ENCODE results near the gene EDIL3.

The EDIL3 gene

DNA sequence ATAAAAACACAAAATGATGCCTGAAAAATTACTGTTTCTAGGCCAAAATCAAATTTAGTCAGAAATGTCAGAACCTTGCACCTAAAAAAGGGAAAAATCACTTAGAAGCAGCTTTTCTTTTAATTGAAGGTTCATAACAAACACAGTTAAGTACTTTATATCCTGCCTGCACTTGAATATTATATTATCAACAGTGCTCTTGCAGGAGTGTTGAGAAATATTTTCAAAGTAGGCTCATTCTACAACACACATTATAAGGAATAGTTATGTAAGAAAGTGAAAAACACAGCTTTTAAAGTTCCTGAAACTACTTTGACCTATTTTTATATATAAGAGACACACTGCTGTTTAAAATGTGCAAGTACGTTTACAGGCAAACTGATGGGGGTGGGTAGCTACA is 8.3 kb downstream of the EDIL3 start:
- H2AFZ ChIP-seq (ENCODE audit: low read depth, low read length): no peak overlapping the region
- no peak overlapping the region for H3K4me2 ChIP-seq (ENCODE audit: low read length)
- H3K27me3 ChIP-seq (ENCODE audit: low read depth, low read length): no peaks in the 10 kb centered on the region
- no peak overlapping the region for H3K9ac ChIP-seq (ENCODE audit: low read length)
- no peaks in the 10 kb centered on the region for H3K9me3 ChIP-seq (ENCODE audit: insufficient read depth, low read length)
- no peak overlapping the region for H3K27ac ChIP-seq (ENCODE audit: low read length)
- no peak for TF ChIP-seq EZH2phosphoT487 (IDR thresholded peaks at IDR 0.05; ENCODE audit: low read depth)
- no peak for TF ChIP-seq CTCF (IDR thresholded peaks at IDR 0.05; ENCODE audit: low read depth, low read length)
- no peaks in the 10 kb centered on the region for H3K4me1 ChIP-seq (ENCODE audit: low read length)
- H3K36me3 ChIP-seq (replicated peaks; ENCODE audit: low read depth, low read length): no peaks in the 10 kb centered on the region
- no peaks in the 10 kb centered on the region for H4K20me1 ChIP-seq (ENCODE audit: insufficient read depth, low read length)
- no peak overlapping the region for H3K4me3 ChIP-seq (ENCODE audit: low read length)
- H3K79me2 ChIP-seq (ENCODE audit: low read length): no peaks in the 10 kb centered on the region

GRCh38 chr5:84374568-84374967 is 10.1 kb downstream of the EDIL3 start:
- Histone ChIP-seq H3K4me3 (ENCODE audit: low read length) (no peak overlapping the region), H3K4me2 (ENCODE audit: low read length) (no peak overlapping the region), H3K4me1 (ENCODE audit: low read length) (no peaks in the 10 kb centered on the region), H3K27ac (ENCODE audit: low read length) (no peak overlapping the region), H3K27me3 (ENCODE audit: low read depth, low read length) (no peaks in the 10 kb centered on the region), H2AFZ (ENCODE audit: low read depth, low read length) (no peak overlapping the region), H3K9ac (ENCODE audit: low read length) (no peak overlapping the region), H3K9me3 (ENCODE audit: insufficient read depth, low read length) (no peaks in the 10 kb centered on the region), H4K20me1 (ENCODE audit: insufficient read depth, low read length) (no peaks in the 10 kb centered on the region), H3K36me3 (replicated peaks; ENCODE audit: low read depth, low read length) (no peaks in the 10 kb centered on the region), H3K79me2 (ENCODE audit: low read length) (no peaks in the 10 kb centered on the region)
- no peak for TF ChIP-seq CTCF (IDR thresholded peaks at IDR 0.05; ENCODE audit: low read depth, low read length)
- TF ChIP-seq EZH2phosphoT487 (IDR thresholded peaks at IDR 0.05; ENCODE audit: low read depth): no peak

- Histone ChIP-seq H4K20me1 (ENCODE audit: insufficient read depth, low read length) (no peaks in the 10 kb centered on the region), H3K9me3 (ENCODE audit: insufficient read depth, low read length) (no peaks in the 10 kb centered on the region), H3K79me2 (ENCODE audit: low read length) (no peaks in the 10 kb centered on the region), H3K27me3 (ENCODE audit: low read depth, low read length) (no peaks in the 10 kb centered on the region), H3K4me2 (ENCODE audit: low read length) (no peak overlapping the region), H3K36me3 (replicated peaks; ENCODE audit: low read depth, low read length) (no peaks in the 10 kb centered on the region), H2AFZ (ENCODE audit: low read depth, low read length) (no peak overlapping the region), H3K4me3 (ENCODE audit: low read length) (no peak overlapping the region), H3K4me1 (ENCODE audit: low read length) (no peaks in the 10 kb centered on the region), H3K9ac (ENCODE audit: low read length) (no peak overlapping the region), H3K27ac (ENCODE audit: low read length) (no peak overlapping the region)
- TF ChIP-seq EZH2phosphoT487 (IDR thresholded peaks at IDR 0.05; ENCODE audit: low read depth) (no peak), CTCF (IDR thresholded peaks at IDR 0.05; ENCODE audit: low read depth, low read length) (no peak)
These were observed 11.2 kb downstream of the EDIL3 start for GRCh38 chr5:84373506-84373905.

DNA sequence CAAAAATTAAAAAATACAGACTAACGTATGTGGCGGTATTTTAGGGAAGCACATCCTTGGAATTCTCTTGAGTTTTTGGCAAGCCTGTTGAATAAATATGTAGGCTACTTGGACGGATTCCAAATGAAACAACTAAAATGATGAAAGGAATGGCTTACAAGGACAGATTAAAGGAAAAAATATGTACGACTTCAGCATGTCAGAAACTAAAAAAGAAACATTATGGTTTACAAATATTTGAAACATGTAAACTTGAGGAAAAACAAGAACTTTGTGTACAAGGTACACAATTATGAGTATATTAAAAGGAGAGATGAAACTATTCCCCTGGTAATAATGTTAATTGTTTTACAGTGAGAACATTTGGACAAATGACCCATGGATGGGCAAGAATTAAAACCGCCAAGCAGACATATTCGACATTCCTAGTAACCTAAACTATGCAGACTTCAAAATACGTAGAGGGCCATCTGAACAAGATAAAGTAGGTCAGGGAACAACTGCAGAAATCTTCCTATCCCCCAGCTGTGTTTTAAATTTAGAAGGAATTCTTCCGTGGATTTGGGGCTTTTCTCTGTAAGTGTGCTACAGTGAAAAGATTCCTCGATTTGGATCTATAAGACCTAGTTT is 12.5 kb downstream of the EDIL3 start:
- no peak for TF ChIP-seq EZH2phosphoT487 (IDR thresholded peaks at IDR 0.05; ENCODE audit: low read depth)
- no peak for TF ChIP-seq CTCF (IDR thresholded peaks at IDR 0.05; ENCODE audit: low read depth, low read length)
- no peak overlapping the region for H2AFZ ChIP-seq (ENCODE audit: low read depth, low read length)

More for the DNA sequence above, 12.5 kb downstream of the EDIL3 start:
- Histone ChIP-seq H3K79me2 (ENCODE audit: low read length) (no peaks in the 10 kb centered on the region), H3K4me2 (ENCODE audit: low read length) (no peak overlapping the region), H3K4me1 (ENCODE audit: low read length) (no peaks in the 10 kb centered on the region), H4K20me1 (ENCODE audit: insufficient read depth, low read length) (no peaks in the 10 kb centered on the region), H3K27ac (ENCODE audit: low read length) (no peak overlapping the region), H3K27me3 (ENCODE audit: low read depth, low read length) (no peaks in the 10 kb centered on the region), H3K36me3 (replicated peaks; ENCODE audit: low read depth, low read length) (no peaks in the 10 kb centered on the region), H3K9ac (ENCODE audit: low read length) (no peak overlapping the region), H3K9me3 (ENCODE audit: insufficient read depth, low read length) (no peaks in the 10 kb centered on the region), H3K4me3 (ENCODE audit: low read length) (no peak overlapping the region)
